Parietal lobe (tissue), 1 donor: ENCODE data around the gene FIBCD1. TPM values are rescaled to one million over a fixed set of nuclear protein-coding genes. Genes with fewer than 3 reads are reported as not detected.

ENCODE experiments used
- total RNA-seq: library from RNA; depleted of rRNA; stranded (reverse); fragments of >200 nt; gene quantifications from one replicate; pipeline ENCODE4 v1.2.3, GENCODE V29; 2014

The FIBCD1 gene
- 1.3 TPM for total RNA-seq

DNA sequence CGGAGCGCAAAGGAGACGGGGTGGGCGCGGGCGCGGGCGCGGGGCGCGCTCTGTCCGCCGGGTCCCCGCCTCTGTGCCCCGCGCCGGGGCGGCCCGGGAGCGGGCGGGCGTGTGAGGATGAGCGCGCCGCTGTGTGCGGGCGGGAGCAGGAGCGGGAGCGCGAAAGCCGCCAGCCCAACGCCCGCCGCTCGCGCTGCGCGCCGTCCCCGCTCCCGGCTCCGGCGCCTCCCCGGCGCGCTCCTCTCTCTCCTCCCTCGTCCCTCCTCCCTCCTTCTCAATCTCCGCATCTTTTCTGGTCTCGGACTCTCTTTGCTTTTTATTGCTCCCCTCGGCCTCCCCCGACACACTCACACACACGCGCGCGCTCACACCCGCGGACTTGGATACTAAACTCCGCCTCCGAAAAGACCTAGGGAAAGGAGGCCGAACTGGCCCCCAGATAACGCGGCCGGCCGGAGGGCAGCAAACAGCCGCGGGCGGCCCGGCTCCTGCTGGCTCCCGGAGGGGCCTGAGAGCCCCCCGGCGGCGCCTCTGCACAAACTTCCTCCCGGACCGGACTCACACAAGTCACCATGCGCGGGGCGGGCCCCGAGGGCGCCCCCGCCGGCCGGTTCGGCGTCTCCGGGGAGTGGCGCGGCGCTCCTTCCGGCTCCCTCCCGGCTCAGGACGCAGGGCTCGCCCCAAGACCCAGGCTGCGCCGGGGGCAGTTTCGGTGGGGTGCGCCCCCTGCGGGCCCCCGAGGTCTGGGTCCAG, at the start of gene FIBCD1:
Gene FIBCD1 (minus strand): TSS at position 596 of the 753 bp plus-strand sequence. CDS start 640 bp downstream, outside the sequence.

DNA sequence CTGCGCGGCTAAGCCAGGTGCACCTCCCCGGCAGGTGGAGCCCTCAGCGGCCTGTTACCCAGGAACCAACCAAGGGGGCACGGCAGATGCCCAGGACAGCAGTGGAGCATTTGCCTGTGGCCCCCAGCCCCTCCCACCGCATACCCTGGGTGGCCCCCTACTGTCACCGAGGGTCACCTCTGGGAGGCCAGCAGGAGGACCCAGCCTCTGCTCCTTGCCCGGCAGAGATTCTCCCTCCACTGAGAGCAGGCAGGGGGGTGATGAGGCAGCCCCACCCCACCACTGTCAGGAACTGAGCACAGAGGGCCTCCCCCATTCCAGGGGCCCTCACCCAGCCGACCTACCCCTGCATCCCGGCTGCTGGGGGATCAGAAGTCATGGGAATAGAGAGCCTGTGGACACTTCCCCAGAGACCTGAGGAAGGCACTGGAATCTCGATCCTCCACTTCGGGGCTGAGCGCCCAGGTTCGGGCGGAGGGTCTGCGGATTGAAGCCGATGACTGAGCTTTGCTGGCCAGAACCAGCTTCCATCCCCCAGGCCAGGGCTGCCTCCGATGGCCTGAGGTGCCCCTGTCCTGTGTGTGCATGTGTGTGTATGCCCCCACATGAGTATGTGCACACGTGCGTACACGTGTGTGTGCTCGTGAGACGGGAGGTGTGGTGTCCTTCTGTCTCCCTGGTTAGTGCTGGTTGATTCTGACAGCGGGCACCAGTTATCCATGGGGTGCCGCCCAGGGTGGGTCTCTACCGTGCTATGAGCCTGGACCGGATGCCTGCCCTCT, 42.6 kb downstream of the FIBCD1 start, which contains the start of gene QRFP:
Gene QRFP (minus strand): TSS at position 580 of the 782 bp plus-strand sequence. CDS start 2,974 bp downstream, outside the sequence.

Other genes starting within 250 kb of the FIBCD1 start
- gene EXOSC2, start 245.5 kb downstream of the FIBCD1 start, total RNA-seq = 56.0 TPM
- 46.3 TPM for gene ABL1, start 104.0 kb downstream of the FIBCD1 start, total RNA-seq
- gene QRFP, start 42.4 kb downstream of the FIBCD1 start, total RNA-seq = not detected
- gene LAMC3, start 69.9 kb upstream of the FIBCD1 start, total RNA-seq = 2.2 TPM
- gene AIF1L, start 157.3 kb upstream of the FIBCD1 start, total RNA-seq = 21.0 TPM
- gene NUP214, start 186.3 kb upstream of the FIBCD1 start, total RNA-seq = 46.0 TPM